Stimulated activated naive CD8-positive, alpha-beta T cell treated with anti-CD3 and anti-CD28 coated beads, Interleukin-15, Interleukin-2, amounts not matched to agents 100 U/mL and 50 U/mL, for 24 hours (primary cell): ENCODE data around the gene TRPC6.
A peak's percentile ranks its signal among the peaks of the same experiment; 100 is the strongest.

ENCODE experiments used
- ATAC-seq: fragments of 150-1000 bp; cut with Tn5 transposase; one replicate; pipeline ENCODE4 v1.10.0; 2021
- DNase-seq: peaks from one replicate; pipeline ENCODE4 v3.0.0; 2021

TRPC6 gene

DNA sequence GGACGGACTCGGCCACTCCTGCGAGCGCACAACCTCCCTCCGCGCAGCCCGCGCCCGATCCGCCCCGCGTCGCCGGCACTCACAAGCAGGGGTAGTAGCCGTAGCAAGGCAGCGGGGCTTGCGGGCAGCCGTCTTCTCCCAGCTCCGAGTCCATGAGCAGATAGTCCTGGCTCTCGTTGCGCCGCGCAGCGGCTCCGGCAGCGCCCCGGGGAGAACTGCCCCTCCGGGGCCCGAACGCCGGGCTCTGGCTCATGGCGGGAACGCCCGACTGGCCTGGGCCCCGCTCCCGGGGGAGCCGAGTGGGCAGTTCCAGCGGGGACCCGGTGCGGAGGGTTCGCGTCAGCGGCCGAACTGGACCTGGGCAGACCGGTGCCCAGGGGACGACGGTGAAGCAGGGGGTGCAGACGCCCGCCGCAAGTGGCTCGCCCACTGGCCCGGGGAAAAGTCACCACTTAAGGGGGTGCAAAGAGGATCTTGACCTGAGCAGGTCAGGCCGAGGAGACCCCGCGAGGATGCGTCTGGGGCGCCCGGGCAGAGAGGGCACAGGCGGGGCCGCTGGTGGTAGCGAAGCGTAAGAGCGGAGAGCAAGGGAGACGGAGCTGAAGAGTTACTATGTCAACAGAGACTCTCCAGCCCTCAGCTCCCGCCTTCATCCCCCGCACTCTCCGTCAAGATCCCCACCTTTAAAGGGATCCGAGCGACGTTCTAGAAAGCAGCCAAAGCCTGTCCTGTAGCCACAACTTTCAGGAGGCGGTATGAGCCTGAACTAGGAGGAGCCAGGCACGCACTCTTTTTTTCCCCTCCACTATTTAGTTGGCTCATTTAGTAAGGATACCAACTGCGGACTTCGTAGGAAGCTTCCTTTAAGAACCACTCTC, at the start of gene TRPC6:
Gene TRPC6, minus strand, starts transcription at position 757 of the 878 bp plus-strand sequence. Its CDS starts 504 bp downstream, at position 253.
- ATAC-seq (peak; percentile 32), DNase-seq (no peak)

DNA sequence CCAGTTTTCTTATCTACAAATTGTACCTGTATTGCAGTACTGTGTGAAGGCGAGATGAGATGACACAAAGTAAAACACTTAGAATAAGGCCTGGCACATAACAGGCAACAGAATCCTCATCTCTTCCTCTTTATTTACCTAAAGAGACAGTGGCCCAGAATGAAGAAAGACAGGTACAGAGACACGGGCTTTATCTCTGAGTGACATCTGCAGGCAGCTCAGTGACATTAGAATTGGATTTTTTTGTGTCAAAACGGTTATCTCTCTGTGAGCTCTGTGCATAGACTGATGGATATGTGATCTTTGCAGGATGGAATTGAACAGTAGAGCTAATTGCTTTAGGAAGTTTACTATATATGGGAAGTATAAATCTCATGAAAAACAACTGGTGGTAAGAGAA, 36.2 kb upstream of the TRPC6 start:
- ATAC-seq = no peak

DNA sequence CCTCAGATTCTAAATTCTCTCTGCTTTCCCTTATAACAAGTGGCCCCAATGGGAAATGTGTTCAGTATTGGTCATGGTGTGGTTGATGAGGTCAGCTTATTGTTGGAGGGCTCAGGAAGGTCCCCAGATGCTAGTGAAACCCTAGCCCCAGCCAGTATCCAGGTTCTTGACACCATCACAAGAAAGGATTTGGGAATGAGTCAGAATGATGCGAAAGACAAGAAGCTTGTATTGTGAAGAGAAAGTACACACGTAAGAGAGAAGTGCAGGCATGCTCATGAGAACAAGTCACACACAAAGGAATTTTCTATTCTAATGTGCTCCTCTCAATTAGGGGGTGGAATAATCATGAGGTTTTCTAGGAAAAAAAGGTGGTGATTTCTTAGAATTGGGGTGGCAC, 34.9 kb upstream of the TRPC6 start:
- DNase-seq (no peak), ATAC-seq (no peak)

More for the DNA sequence above, 36.2 kb upstream of the TRPC6 start:
- DNase-seq = no peak

DNA sequence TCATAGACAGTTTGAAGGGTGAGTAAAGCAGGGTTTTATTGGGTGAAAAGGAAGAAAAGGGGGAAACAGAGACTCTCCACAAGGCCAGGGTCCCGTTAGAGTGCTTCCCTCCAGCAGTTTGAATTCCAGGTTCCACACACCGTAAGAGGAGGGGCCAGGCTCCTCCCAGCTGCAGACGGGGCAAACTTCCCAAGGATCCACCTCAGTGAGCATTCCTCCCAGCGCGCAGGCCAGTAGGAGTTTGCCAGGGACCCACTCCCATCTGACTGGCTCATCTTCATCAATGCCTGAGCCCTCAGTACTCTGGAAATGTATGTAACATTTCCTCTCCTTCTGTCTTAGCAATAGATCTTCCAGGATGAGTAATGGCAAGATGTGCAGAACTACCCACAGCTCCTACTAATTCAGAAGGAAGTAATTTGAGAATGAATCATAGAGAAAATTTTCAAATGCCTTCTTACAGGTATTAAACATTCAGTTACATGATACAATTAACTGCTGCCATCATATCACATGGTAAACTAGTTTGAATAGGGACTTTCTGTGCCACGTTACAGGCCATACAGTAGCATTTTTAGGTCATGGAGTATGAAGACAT, 34.0 kb upstream of the TRPC6 start:
- no peak for DNase-seq
- no peak for ATAC-seq

DNA sequence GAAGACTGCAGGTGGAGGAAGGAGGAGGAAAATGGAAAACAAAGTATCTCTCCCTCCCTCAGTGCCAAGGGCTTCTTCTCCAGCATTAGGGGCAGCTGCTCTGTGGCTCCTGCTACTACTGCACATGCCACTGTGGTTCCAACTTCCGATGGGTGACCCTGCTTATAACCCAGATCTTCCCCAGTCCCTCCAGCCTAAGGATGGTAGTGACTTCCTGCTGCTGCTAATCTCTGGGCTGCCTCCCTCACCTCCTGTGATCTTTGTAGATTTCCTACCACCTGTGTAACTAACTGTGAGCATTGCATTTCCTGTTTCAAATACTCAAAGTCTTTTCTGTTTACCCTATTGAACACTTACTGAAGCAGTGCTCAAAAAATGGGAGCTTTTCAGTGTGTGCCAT, 28.7 kb upstream of the TRPC6 start:
- no peak for DNase-seq
- ATAC-seq = no peak

DNA sequence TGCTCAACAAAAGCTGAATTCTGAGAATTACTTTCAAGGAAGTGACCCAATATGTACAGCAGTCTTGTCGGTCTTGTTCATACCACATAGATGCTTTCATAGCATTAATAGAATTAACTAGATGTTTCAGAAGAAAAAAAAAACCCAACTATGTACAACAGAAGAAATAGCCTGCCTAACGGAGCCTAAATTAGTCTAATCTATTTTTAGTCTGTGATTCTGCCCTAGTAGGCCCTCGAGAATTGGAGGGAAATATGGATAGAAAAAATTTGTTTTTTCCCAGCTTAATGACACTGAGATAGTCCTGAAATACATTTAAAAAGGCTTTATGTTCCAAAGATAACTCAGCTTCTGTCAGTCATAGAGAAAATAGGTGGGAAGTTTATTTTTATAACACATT, 17.1 kb upstream of the TRPC6 start:
- ATAC-seq = no peak
- DNase-seq = no peak

DNA sequence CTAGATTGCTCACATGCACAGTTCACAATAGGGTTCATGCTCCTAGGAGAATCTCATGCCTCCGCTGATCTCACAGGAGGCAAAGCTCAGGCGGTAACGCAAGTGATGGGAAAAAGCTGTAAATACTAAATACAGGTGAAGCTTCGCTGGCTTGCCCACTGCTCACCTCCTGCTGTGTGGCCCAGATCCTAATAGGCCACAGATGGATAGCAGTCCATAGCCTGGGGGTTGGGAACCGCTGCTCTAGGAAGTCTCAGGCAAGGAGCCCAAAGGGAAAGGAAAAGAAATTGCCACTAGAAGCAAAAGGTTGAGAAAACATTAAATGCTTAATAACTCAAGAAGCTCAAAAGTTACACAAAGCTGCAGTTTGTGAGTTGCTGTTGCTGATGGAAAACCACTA, 3.2 kb upstream of the TRPC6 start:
- DNase-seq = no peak
- no peak for ATAC-seq

DNA sequence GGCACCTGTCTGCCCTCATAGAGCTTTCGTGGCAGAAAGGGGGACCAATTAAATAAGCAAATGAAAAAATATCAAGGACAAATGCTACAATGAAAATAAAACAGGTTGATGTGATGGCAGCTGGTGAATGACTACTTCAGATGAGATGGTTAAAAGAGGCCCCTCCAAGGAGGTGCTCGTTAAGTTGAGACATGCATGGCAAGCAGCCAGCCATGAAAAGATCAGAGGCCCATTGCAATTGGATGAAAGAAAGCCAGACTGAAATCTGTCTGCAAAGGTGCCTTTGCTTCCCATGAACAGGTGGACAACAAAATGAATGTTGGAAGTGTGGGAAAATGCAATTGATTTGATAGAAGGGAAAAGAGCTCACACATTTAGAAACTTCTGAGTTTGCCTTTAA, 848 bp upstream of the TRPC6 start:
- DNase-seq (no peak), ATAC-seq (no peak)

DNA sequence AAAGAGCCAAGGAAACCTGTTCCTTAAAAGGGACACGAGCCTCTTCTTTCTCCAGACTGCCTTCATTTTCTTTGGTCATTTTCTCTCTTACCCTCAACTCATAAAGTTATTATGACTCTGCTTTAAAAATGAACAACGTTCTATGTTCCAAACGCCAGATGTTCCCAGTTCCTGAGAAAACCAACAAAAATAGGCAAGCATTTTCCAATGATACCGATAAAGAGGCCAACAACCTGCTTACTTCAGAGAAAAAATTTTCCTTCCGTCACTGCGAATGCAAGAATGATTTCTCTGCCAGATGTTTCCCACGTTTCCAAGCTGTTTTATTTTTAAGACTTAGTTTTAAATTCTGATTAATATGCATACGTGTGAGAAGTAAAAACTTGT, 315 bp upstream of the TRPC6 start:
- DNase-seq = no peak
- no peak for ATAC-seq

DNA sequence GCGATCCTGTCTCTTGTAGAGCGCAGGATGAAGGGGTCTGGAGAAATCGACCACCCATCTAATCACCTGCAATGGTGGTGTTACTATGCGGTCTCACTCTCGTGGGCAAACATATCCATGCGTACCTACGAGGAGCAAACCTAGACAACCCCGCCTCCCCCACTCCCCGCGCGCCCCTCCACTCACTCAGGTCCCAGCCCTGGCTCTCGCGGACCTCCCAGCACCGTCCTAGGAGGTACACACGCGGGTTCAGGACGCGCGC, 887 bp downstream of the TRPC6 start:
- ATAC-seq (no peak), DNase-seq (no peak)

DNA sequence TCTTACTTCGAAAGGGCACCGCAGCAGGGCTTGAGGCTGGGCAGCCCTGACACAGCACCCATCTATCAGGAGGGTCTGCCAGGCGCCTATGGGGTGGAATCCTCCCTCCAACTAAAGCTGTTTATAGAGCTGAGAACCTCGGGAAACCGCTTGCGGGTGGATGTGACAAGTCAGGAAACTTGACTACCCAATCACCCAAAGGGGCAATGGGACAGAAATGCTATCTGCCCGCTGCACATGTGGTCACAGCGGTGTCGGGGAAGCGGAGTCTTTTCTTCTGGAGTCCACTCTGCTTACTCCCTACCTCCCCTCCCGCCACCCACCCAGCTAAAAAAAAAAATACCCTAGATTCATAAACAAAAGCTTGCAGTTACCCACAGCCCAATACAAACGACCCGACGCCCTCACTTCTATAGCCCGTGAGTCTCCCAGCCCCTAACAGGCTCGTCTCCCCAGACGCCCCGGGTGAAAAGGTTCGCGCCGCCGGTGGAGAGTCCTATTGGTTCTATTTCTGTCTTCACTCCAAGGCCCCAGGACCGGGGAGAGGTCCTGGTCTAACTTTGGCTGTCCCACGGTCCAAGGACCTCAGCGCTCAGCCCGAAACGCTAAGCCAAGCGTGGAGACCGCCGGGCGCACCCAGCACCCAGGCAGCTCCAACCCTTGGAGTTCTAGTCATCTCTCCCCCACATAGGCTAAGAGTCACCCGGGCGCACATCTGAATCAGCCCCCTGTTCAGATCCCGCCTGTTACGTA, 1.4 kb downstream of the TRPC6 start:
- ATAC-seq (no peak), DNase-seq (no peak)

DNA sequence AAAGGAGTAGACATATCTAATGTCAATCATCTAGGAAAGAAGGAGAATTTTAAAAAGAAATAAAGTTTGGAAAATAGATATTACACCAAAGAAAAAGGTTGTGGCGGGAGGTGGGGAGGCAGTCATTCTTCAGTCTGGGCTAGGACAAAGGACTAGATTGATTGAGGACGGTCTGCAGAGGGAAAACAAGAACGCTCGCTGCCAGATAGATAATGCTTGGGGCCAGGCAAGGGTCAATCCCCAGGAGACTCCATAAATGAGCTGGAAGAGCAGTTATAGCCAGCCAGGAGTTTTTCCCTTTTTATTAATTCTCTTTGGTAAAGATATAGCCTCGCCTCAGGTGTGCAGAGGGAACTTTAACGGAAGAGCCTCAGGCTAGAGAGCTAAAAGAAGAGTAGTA, 6.3 kb downstream of the TRPC6 start:
- DNase-seq (no peak), ATAC-seq (no peak)

DNA sequence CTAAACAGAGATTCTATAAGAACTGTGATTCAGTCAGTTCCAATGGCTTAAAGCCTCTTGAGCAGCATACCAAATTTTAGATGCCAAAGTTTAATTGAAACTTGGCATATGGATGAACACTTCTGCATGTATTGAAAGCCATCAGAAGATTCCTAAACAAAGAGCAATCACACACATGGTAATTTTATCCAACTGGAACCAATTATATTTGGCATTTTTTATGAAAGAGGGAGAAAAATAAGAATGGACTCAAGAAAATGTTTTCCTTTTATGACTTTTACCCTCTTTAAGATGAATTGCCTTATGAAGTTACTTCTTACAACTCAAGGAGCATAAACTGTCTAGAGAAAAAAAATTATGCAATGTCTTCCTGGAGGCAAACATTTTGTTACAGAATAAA, 7.4 kb downstream of the TRPC6 start:
- no peak for DNase-seq
- ATAC-seq = no peak

DNA sequence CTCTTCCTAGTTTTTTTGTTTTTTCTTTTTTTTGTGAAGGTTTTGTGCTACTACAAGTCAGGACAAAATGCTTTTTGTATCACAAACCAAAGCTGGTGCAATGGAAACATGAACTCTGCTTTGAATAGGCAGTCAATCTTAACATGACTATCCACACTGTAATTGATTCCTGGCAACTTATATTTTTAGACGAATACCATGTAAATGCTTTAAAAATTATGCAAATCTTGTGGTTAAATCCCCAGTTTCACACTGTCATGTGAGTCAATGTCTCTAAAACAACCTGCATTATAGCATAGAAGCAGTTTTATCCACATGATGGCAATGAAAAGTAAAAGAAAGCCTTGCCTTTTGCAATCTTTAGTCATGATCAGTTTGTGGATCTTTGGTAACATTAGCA, 8.9 kb downstream of the TRPC6 start:
- ATAC-seq = no peak
- DNase-seq = no peak

DNA sequence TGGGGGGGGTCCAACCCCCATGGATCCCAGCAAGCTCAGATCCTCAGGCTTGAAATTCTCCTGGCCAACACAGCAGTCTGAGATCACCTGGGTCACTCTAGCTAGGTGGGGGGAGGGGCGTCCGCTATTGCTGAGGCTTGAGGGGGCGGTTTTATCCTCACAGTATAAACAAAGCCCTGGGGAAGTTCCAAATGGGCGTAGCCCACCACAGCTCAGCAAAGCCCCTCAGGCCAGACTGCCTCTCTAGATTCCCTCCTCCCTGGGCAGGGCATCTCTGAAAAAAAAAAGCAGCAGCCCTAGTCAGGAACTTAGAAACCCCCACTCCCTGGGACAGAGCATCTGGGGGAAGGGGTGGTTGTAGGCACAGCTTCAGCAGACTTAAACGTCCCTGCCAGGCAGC, 16.7 kb downstream of the TRPC6 start:
- ATAC-seq (no peak), DNase-seq (no peak)

DNA sequence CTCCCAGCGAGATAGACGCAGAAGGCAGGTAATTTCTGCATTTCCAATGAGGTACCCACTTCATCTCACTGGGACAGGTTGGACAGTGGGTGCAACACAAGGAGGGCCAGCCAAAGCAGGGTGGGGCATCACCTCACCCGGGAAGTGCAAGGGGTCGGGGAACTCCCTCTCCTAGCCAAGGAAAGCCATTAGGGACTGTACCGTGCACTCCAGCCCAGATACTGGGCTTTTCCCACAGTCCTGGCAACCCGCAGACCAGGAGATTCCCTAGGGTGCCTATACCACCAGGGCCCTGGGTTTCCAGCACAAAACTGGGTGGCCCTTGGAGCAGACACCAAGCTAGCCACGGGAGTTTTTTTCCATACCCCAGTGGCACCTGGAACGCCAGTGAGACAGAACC, 17.2 kb downstream of the TRPC6 start:
- DNase-seq (no peak), ATAC-seq (no peak)

DNA sequence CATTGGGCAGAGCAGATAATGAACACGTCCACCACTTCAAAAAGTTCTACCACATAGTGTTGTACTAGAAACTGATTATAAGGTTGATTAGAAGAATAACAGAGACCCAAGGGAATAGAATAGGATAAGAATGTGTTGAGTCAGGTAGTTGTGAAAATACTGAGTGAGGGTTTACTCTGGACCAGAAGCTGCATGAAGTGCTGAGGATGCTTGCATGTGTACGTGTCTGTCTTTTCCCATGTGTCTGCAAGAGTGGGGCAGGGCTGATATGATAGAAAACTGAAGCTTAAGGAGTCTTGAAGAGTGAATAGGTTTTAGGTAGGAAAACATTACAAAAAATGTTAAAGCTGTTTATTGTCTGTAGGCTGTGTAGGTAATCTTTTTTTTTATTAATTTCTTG, 20.6 kb downstream of the TRPC6 start:
- no peak for DNase-seq
- no peak for ATAC-seq

DNA sequence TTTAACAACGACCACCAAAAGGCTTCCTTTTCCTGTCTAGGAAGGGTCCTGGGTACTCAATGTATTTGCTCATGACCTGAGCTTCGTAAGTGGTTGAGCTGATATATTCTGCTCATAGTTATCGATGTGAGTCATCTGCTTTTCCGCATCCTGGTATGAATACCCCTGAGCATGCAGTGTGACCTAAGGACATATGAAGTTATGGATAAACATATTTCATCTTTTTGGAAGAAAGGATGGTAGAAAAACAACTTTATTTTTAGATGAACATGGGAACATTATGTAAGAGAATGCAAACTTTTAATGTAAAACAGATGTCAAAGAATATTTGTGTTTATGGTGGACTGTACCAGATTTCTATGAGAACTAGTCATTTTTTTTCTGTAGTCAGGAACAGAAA, 28.4 kb downstream of the TRPC6 start:
- DNase-seq (no peak), ATAC-seq (no peak)

DNA sequence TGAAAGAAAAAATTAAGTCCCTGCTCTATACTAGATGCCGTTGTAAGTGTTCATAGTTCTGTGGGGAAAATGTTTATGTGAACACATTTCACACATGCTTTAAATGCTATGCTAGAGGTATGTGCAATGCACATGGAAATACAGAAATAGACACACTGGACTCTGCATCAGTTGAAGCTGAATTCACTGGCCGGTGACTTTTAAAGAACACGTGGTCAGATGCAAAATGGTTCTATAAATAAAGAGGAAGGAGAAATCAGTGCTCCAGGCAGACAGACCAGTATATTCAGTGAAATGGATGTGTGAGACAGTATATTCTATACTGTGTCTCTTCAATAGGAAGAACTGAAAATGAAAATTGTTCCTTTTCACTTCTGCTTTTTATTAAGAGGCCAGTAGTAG, 29.9 kb downstream of the TRPC6 start:
- DNase-seq (no peak), ATAC-seq (no peak)

DNA sequence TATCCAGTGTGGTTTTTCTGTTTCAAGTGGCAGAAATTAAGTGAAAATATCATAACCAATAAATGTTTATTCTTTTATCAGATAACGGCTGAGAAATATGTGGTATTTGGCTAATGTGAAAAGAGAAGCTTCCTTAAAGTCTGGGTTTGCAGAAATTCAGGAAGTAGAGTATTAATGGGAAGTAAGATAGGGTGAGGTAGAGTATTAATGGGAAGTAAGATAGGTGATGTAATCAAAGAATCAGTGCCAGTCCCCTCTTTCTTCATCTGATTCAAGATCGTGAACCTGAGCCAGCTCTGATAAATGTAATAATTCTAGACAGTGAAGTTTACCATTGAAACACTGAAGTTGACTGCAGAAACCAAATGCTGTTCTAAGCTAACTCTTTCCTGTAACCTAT, 30.9 kb downstream of the TRPC6 start:
- DNase-seq (no peak), ATAC-seq (no peak)

DNA sequence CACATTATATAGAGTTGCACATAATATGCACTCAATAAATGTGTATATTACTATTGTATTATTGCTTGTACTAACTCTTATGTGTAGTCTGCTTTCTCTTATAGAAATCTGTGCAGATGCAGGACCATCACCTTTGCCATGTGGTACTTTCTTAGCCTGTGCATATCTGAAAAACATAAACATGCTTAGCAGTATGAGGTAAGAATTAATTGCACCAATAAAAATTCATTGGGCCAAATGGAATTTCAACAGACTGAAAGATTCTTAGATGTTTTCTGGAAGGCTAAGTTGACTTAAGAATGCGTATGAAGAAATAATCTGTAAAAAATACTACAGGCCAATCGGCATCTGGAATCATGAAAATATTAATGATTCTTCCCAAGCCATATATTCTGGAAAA, 55.3 kb downstream of the TRPC6 start:
- ATAC-seq = no peak
- DNase-seq = no peak

DNA sequence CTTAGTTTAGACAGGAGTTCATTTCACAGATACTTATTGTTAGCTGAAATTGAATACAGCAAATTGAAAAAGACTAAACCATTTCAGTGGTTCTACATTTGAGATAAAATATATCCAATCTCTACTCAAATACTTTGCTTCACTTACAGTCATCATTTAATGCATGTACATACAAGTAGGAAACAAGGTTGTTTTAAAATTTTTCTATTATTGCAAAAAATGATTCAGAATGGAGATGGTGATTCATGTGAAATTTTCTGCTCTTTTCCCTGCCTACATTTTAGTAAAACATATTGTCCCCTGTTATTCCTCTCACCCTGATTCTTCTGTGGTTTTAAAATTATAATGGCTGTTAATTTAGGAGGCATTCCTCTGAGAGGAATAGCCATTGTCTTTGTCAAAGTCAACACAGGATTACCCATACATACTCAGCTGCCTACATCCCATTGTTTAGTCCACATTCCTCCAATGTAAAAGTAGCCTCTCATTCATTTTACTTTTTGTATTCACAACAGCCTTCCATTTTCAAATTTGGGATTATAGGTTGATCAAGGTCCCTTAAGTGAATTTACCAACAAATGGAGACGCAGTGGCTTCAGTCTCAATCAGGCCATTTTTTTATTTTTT, 60.1 kb downstream of the TRPC6 start:
- ATAC-seq (no peak), DNase-seq (no peak)

DNA sequence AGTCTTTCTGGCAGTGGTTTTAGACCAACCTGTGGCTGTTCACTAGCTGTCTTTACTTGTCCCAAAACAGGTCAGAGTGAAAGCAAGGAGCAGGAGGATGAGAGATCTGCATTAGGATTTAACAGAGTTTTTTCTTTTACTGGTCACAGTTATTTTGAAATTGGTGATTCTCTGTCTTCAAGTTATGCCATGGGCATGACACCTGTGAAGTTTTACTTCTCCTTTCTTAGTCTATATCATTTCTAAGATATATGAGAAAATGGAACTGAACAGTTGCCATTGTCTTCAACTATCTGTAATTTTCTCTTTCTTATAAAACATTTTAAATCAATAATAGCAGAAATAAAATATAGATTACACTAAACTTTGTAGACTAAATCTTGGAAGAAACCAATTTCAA, 60.6 kb downstream of the TRPC6 start:
- DNase-seq (no peak), ATAC-seq (no peak)
